PC-9 (cell line): ENCODE measurements around the gene NDUFA12. TPM values are rescaled to one million over a fixed set of nuclear protein-coding genes. Genes with fewer than 3 reads are reported as not detected.
A peak's percentile ranks its signal among the peaks of the same experiment; 100 is the strongest.

Experiments
- BruUV-seq: library from RNA; stranded (reverse); fragments of 400-500 nt; replicated peaks from 2 replicates; lab custom pipeline; 2021; lab: Mats Ljungman, UMichigan
- CTCF ChIA-PET: fragments of 300-600 bp; sonication (Branson Sonifier 250); formaldehyde crosslinking; loops from one replicate; lab custom pipeline; 2022; ENCODE audit warnings: antibody characterized with exemption; lab: Charles Lee
- POLR2A ChIA-PET: fragments of 300-600 bp; sonication (Branson Sonifier 250); formaldehyde crosslinking; loops from one replicate; lab custom pipeline; 2022; ENCODE audit warnings: antibody characterized with exemption; ENCODE audit not compliant: unreplicated experiment; lab: Charles Lee
- DNase-seq, 2 experiments: peaks; one replicate each; pipeline versions ENCODE4 v3.0.0 to v3.0.0-alpha.2; 2015 to 2022; ENCODE audit warnings: mixed read lengths in 1 of 2
- H2AFZ ChIP-seq: fragments of 200-600 bp; sonication (generic); 2 replicates; pipeline ENCODE4 v1.8.1; 2017; ENCODE audit warnings: antibody characterized with exemption
- H3F3A ChIP-seq: fragments of 200-600 bp; sonication (generic); 2 replicates; pipeline ENCODE4 v1.8.1; 2017; ENCODE audit warnings: antibody characterized with exemption, mild to moderate bottlenecking, low read depth; ENCODE audit not compliant: insufficient read depth
- H3K27ac ChIP-seq: fragments of 200-600 bp; sonication (generic); 2 replicates; pipeline ENCODE4 v1.6.1; 2016; ENCODE audit warnings: mixed run types
- H3K27me3 ChIP-seq: fragments of 200-600 bp; sonication (generic); 2 replicates; pipeline ENCODE4 v1.6.1; 2016; ENCODE audit warnings: low read depth, mixed run types; ENCODE audit not compliant: insufficient read depth
- H3K36me3 ChIP-seq: fragments of 200-600 bp; sonication (generic); 2 replicates; pipeline ENCODE4 v1.6.1; 2016; ENCODE audit warnings: low read depth, mixed run types
- H3K4me1 ChIP-seq: fragments of 200-600 bp; sonication (generic); replicated peaks from 2 replicates; pipeline ENCODE4 v1.6.1; 2016; ENCODE audit warnings: mixed run types; ENCODE audit not compliant: insufficient read depth
- H3K4me2 ChIP-seq: fragments of 200-600 bp; sonication (generic); 2 replicates; pipeline ENCODE4 v1.6.1; 2017; ENCODE audit warnings: mixed run types
- H3K4me3 ChIP-seq: fragments of 200-600 bp; sonication (generic); 2 replicates; pipeline ENCODE4 v1.6.1; 2016; ENCODE audit warnings: mixed run types
- H3K79me2 ChIP-seq: fragments of 200-600 bp; sonication (generic); 2 replicates; pipeline ENCODE4 v1.6.1; 2017; ENCODE audit warnings: low read depth, mixed run types
- H3K9me2 ChIP-seq: fragments of 200-600 bp; sonication (generic); 2 replicates; pipeline ENCODE4 v1.8.1; 2017; ENCODE audit warnings: mild to moderate bottlenecking; ENCODE audit not compliant: insufficient read depth
- H3K9me3 ChIP-seq: fragments of 200-600 bp; sonication (generic); 2 replicates; pipeline ENCODE4 v1.8.1; 2016; ENCODE audit warnings: low read depth; ENCODE audit not compliant: insufficient read depth
- H4K20me1 ChIP-seq: fragments of 200-600 bp; sonication (generic); 2 replicates; pipeline ENCODE4 v1.8.1; 2017; ENCODE audit not compliant: insufficient read depth
- CTCF ChIP-seq: fragments of 200-600 bp; sonication (generic); conservative IDR thresholded peaks from 2 replicates; pipeline ENCODE4 v1.6.1; 2017; ENCODE audit warnings: mixed run types, antibody characterized with exemption, mild to moderate bottlenecking, moderate library complexity
- EZH2 ChIP-seq: fragments of 200-600 bp; sonication (generic); IDR thresholded peaks from 2 replicates; pipeline ENCODE4 v1.8.0; 2017; ENCODE audit warnings: antibody characterized with exemption, low read depth
- intact Hi-C: fragments of 100-400 bp; cut with micrococcal nuclease; formaldehyde crosslinking; loops from one replicate; pipeline ENCODE4 v1.10.0; 2022; ENCODE audit not compliant: unreplicated experiment
- total RNA-seq: library from RNA; stranded (reverse); gene quantifications from 2 replicates; pipeline ENCODE4 v1.2.3, GENCODE V29; 2021

NDUFA12 gene
- total RNA-seq, 1 experiment from 2014 or later = 108 TPM

- no peaks in the 10 kb centered on the region for H3K9me3 ChIP-seq
- H3K4me1 ChIP-seq = peaks cover 15% of the 10 kb centered on the region
- H3K4me3 ChIP-seq = no peak overlapping the region
- intact Hi-C loops = no loop called here
- no TSS peak for BruUV-seq
- H3K79me2 ChIP-seq = no peaks in the 10 kb centered on the region
- ChIA-PET POLR2A (interaction anchor here (0.6 kb wide), 1 partner anchor 288 kb away, joined by 3 read pairs; no protein-coding TSS in a partner anchor), CTCF (no interaction called here)
- no peak for DNase-seq
- TF ChIP-seq CTCF = no peak
- TF ChIP-seq EZH2 = no peak
- H3K4me2 ChIP-seq = no peak overlapping the region
- no peak overlapping the region for H3K27ac ChIP-seq
- H3K36me3 ChIP-seq = no peaks in the 10 kb centered on the region
- no peak overlapping the region for H2AFZ ChIP-seq
- no peaks in the 10 kb centered on the region for H4K20me1 ChIP-seq
- peaks cover 6% of the 10 kb centered on the region; the same call in 1 of the 2 replicates for H3F3A ChIP-seq
- H3K9me2 ChIP-seq = no peaks in the 10 kb centered on the region
- H3K27me3 ChIP-seq = no peaks in the 10 kb centered on the region
Observed at GRCh38 chr12:94952325-94952724, 51.2 kb downstream of the NDUFA12 start.

GRCh38 chr12:94951071-94951934, 52.2 kb downstream of the NDUFA12 start:
- H4K20me1 ChIP-seq = no peaks in the 10 kb centered on the region
- ChIA-PET CTCF (no interaction called here), POLR2A (no interaction called here)
- no peak overlapping the region for H3K4me2 ChIP-seq
- H3F3A ChIP-seq = peaks cover 6% of the 10 kb centered on the region; the same call in 1 of the 2 replicates
- no peaks in the 10 kb centered on the region for H3K9me3 ChIP-seq
- H3K4me3 ChIP-seq = no peak overlapping the region
- BruUV-seq = no TSS peak
- no peaks in the 10 kb centered on the region for H3K27me3 ChIP-seq
- H3K36me3 ChIP-seq = no peaks in the 10 kb centered on the region
- intact Hi-C loops = no loop called here
- DNase-seq = peak in 1 of 2 experiments; percentile 1
- TF ChIP-seq EZH2 = no peak
- no peak for TF ChIP-seq CTCF
- peaks cover 15% of the 10 kb centered on the region for H3K4me1 ChIP-seq
- no peak overlapping the region for H3K27ac ChIP-seq
- H3K79me2 ChIP-seq = no peaks in the 10 kb centered on the region
- H3K9me2 ChIP-seq = no peaks in the 10 kb centered on the region
- no peak overlapping the region for H2AFZ ChIP-seq

- Histone ChIP-seq H3K79me2 (no peaks in the 10 kb centered on the region), H2AFZ (no peak overlapping the region), H3K36me3 (no peaks in the 10 kb centered on the region), H3K4me1 (peaks cover 3% of the 10 kb centered on the region), H3K27me3 (no peaks in the 10 kb centered on the region), H3K27ac (no peak overlapping the region), H3K4me3 (no peak overlapping the region), H3K4me2 (no peak overlapping the region), H3K9me2 (no peaks in the 10 kb centered on the region), H4K20me1 (no peaks in the 10 kb centered on the region), H3K9me3 (no peaks in the 10 kb centered on the region), H3F3A (no peaks in the 10 kb centered on the region)
- no peak for DNase-seq
- ChIA-PET POLR2A (no interaction called here), CTCF (no interaction called here)
- intact Hi-C loops = no loop called here
- TF ChIP-seq EZH2 = no peak
- no peak for TF ChIP-seq CTCF
- BruUV-seq = no TSS peak
Observed at GRCh38 chr12:94948232-94948810, 55.2 kb downstream of the NDUFA12 start.
